ENCODE results near the gene PDS5B. TPM values are rescaled to one million over a fixed set of nuclear protein-coding genes. Genes with fewer than 3 reads are reported as not detected.

Gene PDS5B
- total and polyA plus RNA-seq, 9 of the 15 experiments (the other 6 are each of a cell fraction or from before 2014, with no cell fraction given), result 6.2 to 23.7 (median 13.1) TPM

GRCh38 chr13:32600890-32601289, 14.6 kb downstream of the PDS5B start:
- Histone ChIP-seq H4K20me1 (replicated peaks; ENCODE audit: control insufficient read depth, insufficient read depth, low read length) (no peaks in the 10 kb centered on the region), H3K27ac (ENCODE audit: extremely low read depth, low read depth, low read length) (no peak overlapping the region), H3K79me2 (ENCODE audit: control insufficient read depth, insufficient read depth, low read length) (peaks cover 65% of the 10 kb centered on the region), H3K9me1 (ENCODE audit: control insufficient read depth, insufficient read depth, low read length) (no peaks in the 10 kb centered on the region), H3K27me3 (ENCODE audit: control insufficient read depth in 2 of 2, insufficient read depth in 2 of 2, low read length in 2 of 2) (no peaks in the 10 kb centered on the region), H3K9me3 (replicated peaks; ENCODE audit: control insufficient read depth, insufficient read depth, low read depth, low read length) (no peaks in the 10 kb centered on the region), H2AFZ (ENCODE audit: low read depth, low read length) (no peak overlapping the region), H3K4me2 (ENCODE audit: insufficient read depth, low read length) (no peak overlapping the region), H3K4me3 (no peak overlapping the region), H3K4me1 (replicated peaks in 1 of 2; ENCODE audit: control insufficient read depth in 2 of 2, insufficient read depth in 2 of 2, low read length in 2 of 2) (peaks cover 0 to 7% of the 10 kb centered on the region in 2 experiments; a peak in 2 of 5 replicates), H3K9ac (ENCODE audit: insufficient read depth in 1 of 2, low read depth in 2 of 2, low read length in 2 of 2) (no peak overlapping the region), H3K36me3 (ENCODE audit: control insufficient read depth, insufficient read depth, low read length) (no peaks in the 10 kb centered on the region)
- TF ChIP-seq JUND (IDR thresholded peaks at IDR 0.05; ENCODE audit: borderline replicate concordance, low read depth, low read length), result no peak
- no peak for TF ChIP-seq JUND (tag; IDR thresholded peaks at IDR 0.05; ENCODE audit: borderline replicate concordance, low read depth, low read length)
- no peak for TF ChIP-seq CREM (IDR thresholded peaks at IDR 0.05; ENCODE audit: low read depth)
- no peak for TF ChIP-seq NEUROD1 (IDR thresholded peaks at IDR 0.05; ENCODE audit: borderline replicate concordance, low read depth, low read length, partially characterized antibody)
- TF ChIP-seq SMARCE1 (IDR thresholded peaks at IDR 0.05), result no peak
- DNase-seq (ENCODE audit: extremely low read depth in 1 of 4, low spot score in 3 of 4), result peak in 1 of 4 experiments; percentile 11
- intact Hi-C loops (cut with micrococcal nuclease), result no loop called here
- no TSS peak for BruUV-seq (replicated peaks)
- FAIRE-seq, result peak; percentile 66
- POLR2A ChIA-PET, result interaction anchor here (1.0 to 1.3 kb wide), 2 partner anchors 12 to 13 kb away, joined by 3 to 4 read pairs; no protein-coding TSS in a partner anchor
- 17% methylated on average over 2 of the region's 2 CpGs for WGBS (ENCODE audit: insufficient coverage, low coverage, missing lambda C conversion rate)
- in situ Hi-C loops (cut with MboI), result no loop called here
- CTCF ChIA-PET (ENCODE audit: low intra/inter-chr PET ratio), result no interaction called here
- ATAC-seq, result peak; percentile 94

- FAIRE-seq, result no peak
- TF ChIP-seq TCF7L2 (IDR thresholded peaks at IDR 0.05; ENCODE audit: low read depth, low read length) (no peak), HMGN3 (IDR thresholded peaks at IDR 0.05; ENCODE audit: borderline replicate concordance, extremely low read depth, insufficient read length, low read depth, low read length) (no peak), ADNP (tag; IDR thresholded peaks at IDR 0.05) (no peak), ELK1 (CRISPR knock-in tag; IDR thresholded peaks at IDR 0.05) (no peak), ZBTB43 (CRISPR knock-in tag; IDR thresholded peaks at IDR 0.05) (no peak), ZNF311 (CRISPR knock-in tag; IDR thresholded peaks at IDR 0.05) (no peak), TSC22D4 (tag; IDR thresholded peaks at IDR 0.05) (no peak), PPARD (CRISPR knock-in tag; IDR thresholded peaks at IDR 0.05) (no peak), SNAPC5 (CRISPR knock-in tag; IDR thresholded peaks at IDR 0.05) (no peak)
Measured at GRCh38 chr13:32609428-32609827, 23.2 kb downstream of the PDS5B start.

More at GRCh38 chr13:32609428-32609827, 23.2 kb downstream of the PDS5B start:
- H3K36me3 ChIP-seq (ENCODE audit: control insufficient read depth, insufficient read depth, low read length), result no peaks in the 10 kb centered on the region
- no peak for ATAC-seq
- H3K9me1 ChIP-seq (ENCODE audit: control insufficient read depth, insufficient read depth, low read length), result no peaks in the 10 kb centered on the region
- peaks cover 61% of the 10 kb centered on the region for H3K79me2 ChIP-seq (ENCODE audit: control insufficient read depth, insufficient read depth, low read length)
- no peak overlapping the region for H3K4me3 ChIP-seq
- H3K4me2 ChIP-seq (ENCODE audit: insufficient read depth, low read length), result no peak overlapping the region
- ChIA-PET CTCF (ENCODE audit: low intra/inter-chr PET ratio) (interaction anchor here (0.6 kb wide), 1 partner anchor 289 kb away, joined by 3 read pairs; no protein-coding TSS in a partner anchor), POLR2A (no interaction called here)
- no peak for DNase-seq (ENCODE audit: extremely low read depth in 1 of 4, low spot score in 3 of 4)
- 60% methylated on average over 1 of the region's 1 CpG for WGBS (ENCODE audit: insufficient coverage, low coverage, missing lambda C conversion rate)
- in situ Hi-C loops (cut with MboI) (no loop called here), intact Hi-C loops (cut with micrococcal nuclease) (no loop called here)
- no peak overlapping the region for H3K27ac ChIP-seq (ENCODE audit: extremely low read depth, low read depth, low read length)
- H3K9ac ChIP-seq (ENCODE audit: insufficient read depth in 1 of 2, low read depth in 2 of 2, low read length in 2 of 2), result no peak overlapping the region
- BruUV-seq (replicated peaks), result no TSS peak
- H3K4me1 ChIP-seq (replicated peaks in 1 of 2; ENCODE audit: control insufficient read depth in 2 of 2, insufficient read depth in 2 of 2, low read length in 2 of 2), result no peaks in the 10 kb centered on the region; a peak in 1 of 5 replicates
- no peaks in the 10 kb centered on the region for H3K27me3 ChIP-seq (ENCODE audit: control insufficient read depth in 2 of 2, insufficient read depth in 2 of 2, low read length in 2 of 2)
- no peaks in the 10 kb centered on the region for H4K20me1 ChIP-seq (replicated peaks; ENCODE audit: control insufficient read depth, insufficient read depth, low read length)
- H3K9me3 ChIP-seq (replicated peaks; ENCODE audit: control insufficient read depth, insufficient read depth, low read depth, low read length), result no peaks in the 10 kb centered on the region
- H2AFZ ChIP-seq (ENCODE audit: low read depth, low read length), result no peak overlapping the region
